Caco-2 (cell line): ENCODE measurements around the gene SLC13A5. TPM values are rescaled to one million over a fixed set of nuclear protein-coding genes. Genes with fewer than 3 reads are reported as not detected.

Experiments
- Bru-seq: library from RNA; stranded (reverse); fragments of 400-500 nt; gene quantifications from one replicate; lab custom pipeline; 2021; lab: Mats Ljungman, UMichigan
- BruChase-seq, 2 experiments: library from RNA; stranded (reverse); fragments of 400-500 nt; gene quantifications; one replicate each; lab custom pipeline; 2021; lab: Mats Ljungman, UMichigan
- BruUV-seq: library from RNA; stranded (reverse); fragments of 400-500 nt; replicated peaks from 2 replicates; lab custom pipeline; 2021; lab: Mats Ljungman, UMichigan
- CTCF ChIA-PET: fragments of 300-600 bp; sonication (Branson Sonifier 250); formaldehyde crosslinking; loops from one replicate; lab custom pipeline; 2022; ENCODE audit warnings: antibody characterized with exemption; lab: Charles Lee
- POLR2A ChIA-PET: fragments of 300-600 bp; sonication (Branson Sonifier 250); formaldehyde crosslinking; loops from one replicate; lab custom pipeline; 2022; ENCODE audit warnings: antibody characterized with exemption; lab: Charles Lee
- DNase-seq, 2 experiments: peaks; one replicate each; pipeline versions ENCODE4 v3.0.0 to v3.0.0-alpha.2; 2020 to 2022
- H3K27me3 ChIP-seq: replicated peaks from 2 replicates; pipeline ENCODE4 v1.6.0; 2011; ENCODE audit warnings: low read length; ENCODE audit not compliant: control insufficient read depth, insufficient read depth
- H3K36me3 ChIP-seq: 2 replicates; pipeline ENCODE4 v1.5.1; 2011; ENCODE audit warnings: low read length; ENCODE audit not compliant: control insufficient read depth, insufficient read depth
- H3K4me1 ChIP-seq: fragments of 250-450 bp; sonication (Bioruptor Pico); 2 replicates; pipeline ENCODE4 v1.5.1; 2020; ENCODE audit warnings: mild to moderate bottlenecking
- H3K4me3 ChIP-seq: 2 replicates; pipeline ENCODE4 v1.5.1; 2011; ENCODE audit warnings: low read depth, mild to moderate bottlenecking, control low read depth, low read length
- H3K9me3 ChIP-seq: fragments of 250-450 bp; sonication (Bioruptor Pico); 2 replicates; pipeline ENCODE4 v1.5.1; 2020; ENCODE audit warnings: mild to moderate bottlenecking, moderate library complexity
- H3K27ac Mint-ChIP-seq: one replicate; pipeline ENCODE4 v1.8.0; 2022; ENCODE audit warnings: mixed read lengths; ENCODE audit not compliant: unreplicated experiment
- H3K27me3 Mint-ChIP-seq: one replicate; pipeline ENCODE4 v1.8.0; 2022; ENCODE audit warnings: mixed read lengths; ENCODE audit not compliant: insufficient read depth, unreplicated experiment
- H3K36me3 Mint-ChIP-seq: one replicate; pipeline ENCODE4 v1.8.0; 2022; ENCODE audit warnings: mild to moderate bottlenecking, mixed read lengths; ENCODE audit not compliant: insufficient read depth, unreplicated experiment
- H3K4me1 Mint-ChIP-seq: one replicate; pipeline ENCODE4 v1.8.0; 2022; ENCODE audit warnings: low read depth, mixed read lengths; ENCODE audit not compliant: unreplicated experiment
- H3K4me3 Mint-ChIP-seq: one replicate; pipeline ENCODE4 v1.8.0; 2022; ENCODE audit warnings: mild to moderate bottlenecking, moderate library complexity, mixed read lengths; ENCODE audit not compliant: unreplicated experiment
- H3K9me3 Mint-ChIP-seq: one replicate; pipeline ENCODE4 v1.8.0; 2022; ENCODE audit warnings: mixed read lengths; ENCODE audit not compliant: unreplicated experiment
- CTCF ChIP-seq, 2 experiments: fragments of 200-600 bp in 1 of 2; IDR thresholded peaks; 1 replicate in 1 of 2; 2 replicates in 1 of 2; pipeline versions ENCODE4 v1.5.1 to v1.8.0; 2011 to 2022; ENCODE audit warnings: antibody characterized with exemption in 1 of 2, control low read depth in 1 of 2, inconsistent platforms in 1 of 2, low read depth in 1 of 2, low read length in 1 of 2, mild to moderate bottlenecking in 1 of 2, moderate library complexity in 1 of 2; ENCODE audit not compliant: insufficient read depth in 1 of 2, severe bottlenecking in 1 of 2, unreplicated experiment in 1 of 2
- intact Hi-C: fragments of 100-400 bp; cut with micrococcal nuclease; formaldehyde crosslinking; loops from one replicate; pipeline ENCODE4 v1.10.0; 2022; ENCODE audit not compliant: unreplicated experiment
- long read RNA-seq: library from polyadenylated mRNA; stranded (forward); transcript quantifications from one replicate; pipeline ENCODE4 v2.0.0, GENCODE V29; 2022
- total RNA-seq: library from RNA; stranded (reverse); gene quantifications from 2 replicates; pipeline ENCODE4 v1.2.3, GENCODE V29; 2022

SLC13A5 gene
- total RNA-seq (0.11 TPM in 1 of 2 replicates, not detected in the other), Bru-seq, nascent RNA (percentile 9 among the genes with signal in this experiment), BruChase-seq, experiment 1, labeled RNA remaining after a 2-hour chase (percentile 12 among the genes with signal in this experiment), BruChase-seq, experiment 2, labeled RNA remaining after a 6-hour chase (percentile 8 among the genes with signal in this experiment)
- long read RNA-seq, result 0 reads

GRCh38 chr17:6713130-6713917 is at the start of gene SLC13A5:
Gene SLC13A5 (minus strand): TSS chr17:6713369. CDS start chr17:6713333, 36 bp downstream.
- no peaks in the 10 kb centered on the region for H3K4me1 ChIP-seq
- no peaks in the 10 kb centered on the region for H3K4me1 Mint-ChIP-seq
- H3K4me3 Mint-ChIP-seq, result no peak within 1 kb of the TSS
- H3K4me3 ChIP-seq, result no peak within 1 kb of the TSS
- POLR2A ChIA-PET, result no interaction called here
- H3K9me3 Mint-ChIP-seq, result no peaks in the 10 kb centered on the region
- DNase-seq, result no peak
- no peaks in the 10 kb centered on the region for H3K27me3 ChIP-seq
- no peaks in the 10 kb centered on the region for H3K36me3 ChIP-seq
- no peaks in the 10 kb centered on the region for H3K27me3 Mint-ChIP-seq
- H3K27ac Mint-ChIP-seq, result no peak within 1 kb of the TSS
- no peak for TF ChIP-seq CTCF (IDR thresholded peaks at IDR 0.05; ENCODE audit: insufficient read depth in 1 of 2, low read depth in 1 of 2, low read length in 1 of 2, severe bottlenecking in 1 of 2, unreplicated experiment in 1 of 2)
- no TSS peak for BruUV-seq
- intact Hi-C loops, result loop anchor here (5.0 kb wide), 1 partner anchor 46 kb away; no protein-coding TSS in a partner anchor
- H3K9me3 ChIP-seq, result no peaks in the 10 kb centered on the region
- H3K36me3 Mint-ChIP-seq, result no peaks in the 10 kb centered on the region
- CTCF ChIA-PET, result interaction anchor here (0.7 kb wide), 1 partner anchor 51 kb away, joined by 3 read pairs; no protein-coding TSS in a partner anchor

GRCh38 chr17:6761779-6762178 is 48.6 kb upstream of the SLC13A5 start:
- no TSS peak for BruUV-seq
- H3K27me3 Mint-ChIP-seq, result no peaks in the 10 kb centered on the region
- H3K27ac Mint-ChIP-seq, result no peak overlapping the region
- no peak for TF ChIP-seq CTCF (IDR thresholded peaks at IDR 0.05; ENCODE audit: insufficient read depth in 1 of 2, low read depth in 1 of 2, low read length in 1 of 2, severe bottlenecking in 1 of 2, unreplicated experiment in 1 of 2)
- DNase-seq, result no peak
- H3K36me3 Mint-ChIP-seq, result peaks cover 4% of the 10 kb centered on the region
- H3K9me3 ChIP-seq, result no peaks in the 10 kb centered on the region
- no peak overlapping the region for H3K4me3 ChIP-seq
- no peaks in the 10 kb centered on the region for H3K36me3 ChIP-seq
- ChIA-PET POLR2A (no interaction called here), CTCF (no interaction called here)
- no peaks in the 10 kb centered on the region for H3K9me3 Mint-ChIP-seq
- H3K27me3 ChIP-seq, result no peaks in the 10 kb centered on the region
- H3K4me1 Mint-ChIP-seq, result peaks cover 10% of the 10 kb centered on the region
- no peak overlapping the region for H3K4me3 Mint-ChIP-seq
- no peaks in the 10 kb centered on the region for H3K4me1 ChIP-seq
- intact Hi-C loops, result no loop called here

GRCh38 chr17:6757747-6758146 is 44.6 kb upstream of the SLC13A5 start:
- H3K4me1 Mint-ChIP-seq, result no peaks in the 10 kb centered on the region
- intact Hi-C loops, result no loop called here
- Histone ChIP-seq H3K27me3 (no peaks in the 10 kb centered on the region), H3K9me3 (no peaks in the 10 kb centered on the region), H3K4me3 (no peak overlapping the region), H3K36me3 (no peaks in the 10 kb centered on the region), H3K4me1 (no peaks in the 10 kb centered on the region)
- no peak for TF ChIP-seq CTCF (IDR thresholded peaks at IDR 0.05; ENCODE audit: insufficient read depth in 1 of 2, low read depth in 1 of 2, low read length in 1 of 2, severe bottlenecking in 1 of 2, unreplicated experiment in 1 of 2)
- H3K27ac Mint-ChIP-seq, result no peak overlapping the region
- H3K9me3 Mint-ChIP-seq, result no peaks in the 10 kb centered on the region
- no peaks in the 10 kb centered on the region for H3K36me3 Mint-ChIP-seq
- H3K4me3 Mint-ChIP-seq, result no peak overlapping the region
- no peak for DNase-seq
- no peaks in the 10 kb centered on the region for H3K27me3 Mint-ChIP-seq
- BruUV-seq, result no TSS peak
- POLR2A ChIA-PET, result no interaction called here
- CTCF ChIA-PET, result no interaction called here
